GM19351 (cell line): ENCODE results near the gene DHX16.

Source experiments
- ATAC-seq: cut with Tn5 transposase; IDR thresholded peaks from one replicate; pipeline ENCODE4 v1.9.1; 2021; ENCODE audit warnings: mild to moderate bottlenecking, moderate library complexity; ENCODE audit not compliant: unreplicated experiment

The DHX16 gene

DNA sequence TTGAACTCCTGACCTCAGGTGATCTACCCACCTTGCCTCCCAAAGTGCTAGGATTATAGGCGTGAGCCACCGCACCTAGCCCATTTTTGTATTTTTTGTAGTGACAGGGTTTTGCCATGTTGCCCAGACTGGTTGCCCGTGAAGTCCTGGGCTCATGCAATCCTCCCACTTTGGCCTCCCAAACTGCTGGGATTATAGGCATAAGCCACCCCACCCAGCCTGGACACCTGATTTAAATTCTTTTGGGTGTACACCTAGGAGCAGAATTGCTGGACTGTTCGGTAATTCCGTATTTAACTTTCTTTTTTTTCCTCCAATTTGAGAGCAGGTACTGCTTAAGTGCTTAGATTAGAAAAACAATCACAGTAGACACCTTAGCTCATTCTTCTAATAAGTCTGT lies 23.6 kb upstream of the DHX16 start:
- ATAC-seq: no peak

GRCh38 chr6:30691208-30691847 lies 18.5 kb upstream of the DHX16 start:
- no peak for ATAC-seq

DNA sequence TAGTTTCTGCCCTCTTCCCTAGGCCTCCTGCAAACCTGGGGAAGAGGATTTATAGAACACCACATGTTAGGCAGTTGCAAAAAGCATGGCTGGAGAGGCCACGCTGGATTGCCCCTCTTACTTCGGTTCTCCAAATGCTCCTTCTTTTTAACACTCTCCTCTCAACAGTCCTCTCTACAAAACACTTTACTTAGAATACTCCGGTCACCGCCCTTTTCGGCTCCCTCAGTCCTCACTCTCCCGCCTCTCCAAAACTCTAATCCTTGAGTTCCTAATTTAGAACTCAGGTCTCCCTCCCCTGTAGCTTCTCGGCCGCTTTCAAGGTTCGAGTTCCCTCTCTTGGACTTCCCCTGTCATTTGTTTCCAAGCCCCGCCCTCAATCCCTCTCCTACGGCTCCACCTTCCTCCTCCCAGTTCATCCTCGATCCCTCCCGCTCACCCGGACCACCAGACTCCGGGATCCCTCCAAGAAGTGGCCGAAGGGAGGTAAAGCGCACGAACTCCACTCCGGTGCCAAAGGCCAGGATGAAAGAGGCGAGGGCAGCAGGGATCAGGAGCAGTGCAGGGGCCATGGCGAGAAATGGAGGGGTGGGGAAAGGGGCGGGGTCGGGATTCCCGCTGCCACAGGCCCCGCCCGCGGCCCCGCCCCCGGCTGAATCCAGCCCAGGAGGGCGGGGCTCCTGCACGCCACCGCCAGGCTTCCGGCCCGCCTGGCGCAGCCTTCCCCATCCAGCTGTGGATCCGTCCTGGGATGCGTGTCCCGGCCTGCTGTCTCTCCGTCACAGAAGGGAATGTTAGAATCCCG lies 17.8 kb upstream of the DHX16 start, which contains the start of gene NRM:
Gene NRM (minus strand): TSS at position 582 of the 805 bp plus-strand sequence. CDS start 10 bp downstream, at position 572.
- no peak for ATAC-seq

- ATAC-seq: no peak
Measured at GRCh38 chr6:30689985-30690384, 17.2 kb upstream of the DHX16 start.

DNA sequence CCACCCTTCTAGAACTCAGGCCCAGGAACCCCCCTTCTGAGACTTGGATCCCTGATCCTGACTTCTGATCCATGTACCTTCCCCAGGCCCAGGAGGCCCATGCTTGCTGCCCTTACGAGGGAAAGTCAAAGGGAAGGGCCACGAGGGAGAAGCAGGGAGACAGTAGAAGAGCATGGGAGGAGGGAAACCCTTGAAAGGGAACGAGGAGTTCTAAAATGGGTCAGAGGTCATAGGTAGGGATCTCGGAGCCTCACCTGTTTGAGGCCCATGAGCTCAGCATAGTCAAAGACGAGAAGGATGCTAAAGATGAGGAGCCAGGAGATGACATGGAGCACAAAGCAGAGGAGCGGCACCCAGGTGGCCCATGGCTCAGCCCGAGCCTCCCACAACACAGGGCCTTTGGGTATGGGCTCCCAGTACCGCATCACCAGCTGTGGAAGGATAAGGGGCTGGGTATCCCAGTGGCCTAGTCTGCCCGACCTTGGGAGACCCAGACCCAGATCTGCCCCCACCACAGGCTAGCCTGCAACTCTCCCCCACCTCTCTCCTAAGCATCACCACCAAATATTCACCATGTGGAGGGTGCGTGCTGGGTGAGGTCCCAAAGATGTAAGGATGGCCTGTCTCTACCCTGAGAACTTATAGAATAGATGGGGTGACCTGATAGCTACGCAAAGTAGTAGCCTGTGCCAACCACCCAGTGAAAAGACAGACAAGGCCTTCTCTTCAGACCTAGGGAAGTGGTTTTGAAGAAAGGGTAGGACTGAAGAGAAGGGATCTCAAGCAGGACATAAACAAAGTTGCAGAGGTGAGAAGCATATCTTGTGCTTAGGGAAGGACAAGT lies 16.4 kb upstream of the DHX16 start:
- no peak for ATAC-seq

GRCh38 chr6:30688569-30688968 lies 15.8 kb upstream of the DHX16 start:
- no peak for ATAC-seq

DNA sequence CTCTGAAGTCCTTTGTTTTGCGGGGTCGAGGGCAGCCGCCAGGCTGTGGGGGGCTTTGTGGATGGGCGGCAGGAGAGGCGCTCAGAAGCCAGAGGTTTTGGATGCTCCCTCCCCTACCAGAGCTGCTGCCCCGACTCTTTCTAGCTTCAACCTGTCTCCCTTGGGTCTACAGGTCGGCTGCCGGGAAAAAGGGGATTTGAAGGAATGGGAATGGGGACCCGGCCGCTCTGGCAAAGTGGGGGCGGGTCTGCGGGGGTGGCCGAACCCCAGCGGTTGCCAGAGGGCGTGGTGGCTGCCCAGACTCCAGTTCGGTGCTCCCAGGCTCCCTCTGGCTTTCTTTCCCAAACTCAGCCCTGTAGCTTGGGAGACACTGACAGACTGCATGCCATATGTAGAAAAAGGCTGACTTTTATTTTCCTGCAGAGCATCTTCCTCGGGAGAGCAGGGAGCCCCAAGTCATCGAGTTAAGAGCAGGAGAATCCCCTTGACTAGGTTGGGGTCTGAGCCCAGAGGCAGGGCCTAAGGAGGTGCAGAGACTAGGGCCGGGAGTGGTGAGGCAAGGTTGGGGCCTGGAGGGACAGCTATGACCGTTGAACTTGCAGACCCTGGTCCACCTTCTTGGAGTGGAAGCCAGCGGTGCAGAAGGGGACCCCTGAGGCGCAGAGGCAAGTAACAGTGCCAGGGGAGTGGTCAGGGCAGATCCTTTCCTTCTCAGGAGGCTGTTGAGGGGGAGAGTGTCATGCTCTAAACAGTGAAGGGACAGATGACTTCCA lies 15.0 kb upstream of the DHX16 start:
- no peak for ATAC-seq

GRCh38 chr6:30686908-30687658 lies 14.3 kb upstream of the DHX16 start:
- ATAC-seq: peak; percentile 44

GRCh38 chr6:30686009-30686907 lies 13.5 kb upstream of the DHX16 start, which contains the start of gene PPP1R18:
Gene PPP1R18 (minus strand): TSS chr6:30686645. CDS start chr6:30686018, 627 bp downstream.
- no peak for ATAC-seq

- ATAC-seq: no peak
Measured at GRCh38 chr6:30685157-30686008, 12.6 kb upstream of the DHX16 start.

GRCh38 chr6:30684386-30685156 lies 11.8 kb upstream of the DHX16 start:
- no peak for ATAC-seq

- no peak for ATAC-seq
Measured at GRCh38 chr6:30683980-30684338, 11.2 kb upstream of the DHX16 start.

GRCh38 chr6:30683183-30683979 lies 10.6 kb upstream of the DHX16 start:
- ATAC-seq: no peak

GRCh38 chr6:30682143-30683117 lies 9.6 kb upstream of the DHX16 start:
- peak; percentile 53 for ATAC-seq

GRCh38 chr6:30681766-30682142 lies 8.9 kb upstream of the DHX16 start:
- ATAC-seq: no peak
